GM18909 (cell line): ENCODE data around the gene CDH13.

ENCODE experiments used
- ATAC-seq: cut with Tn5 transposase; IDR thresholded peaks from one replicate; pipeline ENCODE4 v1.9.1; 2021; ENCODE audit warnings: mild to moderate bottlenecking; ENCODE audit not compliant: unreplicated experiment, poor library complexity

CDH13 gene

GRCh38 chr16:83070416-83071209 lies 443.8 kb downstream of the CDH13 start:
- ATAC-seq, result no peak

- ATAC-seq, result no peak
Observed at GRCh38 chr16:83075956-83076355, 449.2 kb downstream of the CDH13 start.

- no peak for ATAC-seq
Observed at GRCh38 chr16:83083361-83083760, 456.6 kb downstream of the CDH13 start.

GRCh38 chr16:83085660-83086059 lies 458.9 kb downstream of the CDH13 start:
- ATAC-seq, result no peak

GRCh38 chr16:83095941-83096692 lies 469.3 kb downstream of the CDH13 start:
- no peak for ATAC-seq

- no peak for ATAC-seq
Observed at GRCh38 chr16:83098536-83098935, 471.8 kb downstream of the CDH13 start.

GRCh38 chr16:83100679-83101078 lies 473.9 kb downstream of the CDH13 start:
- no peak for ATAC-seq

GRCh38 chr16:83102336-83102735 lies 475.6 kb downstream of the CDH13 start:
- ATAC-seq, result no peak

GRCh38 chr16:83105279-83106077 lies 478.7 kb downstream of the CDH13 start:
- no peak for ATAC-seq

- no peak for ATAC-seq
Observed at GRCh38 chr16:83109490-83110125, 482.8 kb downstream of the CDH13 start.

- no peak for ATAC-seq
Observed at GRCh38 chr16:83110269-83110668, 483.5 kb downstream of the CDH13 start.

GRCh38 chr16:83113317-83113716 lies 486.5 kb downstream of the CDH13 start:
- ATAC-seq, result no peak

GRCh38 chr16:83113811-83114210 lies 487.0 kb downstream of the CDH13 start:
- no peak for ATAC-seq

GRCh38 chr16:83115491-83116232 lies 488.9 kb downstream of the CDH13 start:
- no peak for ATAC-seq

- ATAC-seq, result no peak
Observed at GRCh38 chr16:83116274-83116892, 489.6 kb downstream of the CDH13 start.

- no peak for ATAC-seq
Observed at GRCh38 chr16:83117810-83118209, 491.0 kb downstream of the CDH13 start.

- ATAC-seq, result no peak
Observed at GRCh38 chr16:83118365-83118764, 491.6 kb downstream of the CDH13 start.

GRCh38 chr16:83125999-83126568 lies 499.3 kb downstream of the CDH13 start:
- no peak for ATAC-seq

GRCh38 chr16:83128041-83128440 lies 501.3 kb downstream of the CDH13 start:
- ATAC-seq, result no peak
